ENCODE results near the gene SLC12A5.

The SLC12A5 gene

DNA sequence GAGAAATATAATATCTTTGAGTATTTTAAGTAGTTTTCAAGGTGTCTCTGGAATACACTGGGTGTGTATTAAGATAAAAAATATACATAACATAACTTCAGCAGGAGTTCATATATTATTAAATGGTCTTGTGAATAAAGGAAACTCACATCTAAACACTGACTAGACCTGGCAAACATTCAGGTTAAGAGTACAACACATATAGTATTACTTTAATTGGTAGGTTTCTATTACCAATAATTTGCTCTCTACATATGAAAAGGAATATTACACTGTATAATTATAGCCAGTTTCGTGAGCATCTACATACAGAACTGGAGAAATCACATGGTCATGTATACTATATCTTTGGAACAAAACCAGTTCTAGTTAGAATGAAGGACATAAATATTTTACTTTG lies 52.1 kb downstream of the SLC12A5 start:
- Histone ChIP-seq H4K20me1 (ENCODE audit: insufficient read depth, low read length) (peaks cover 55% of the 10 kb centered on the region), H3K9me2 (replicated peaks; ENCODE audit: insufficient read depth, low read length) (no peaks in the 10 kb centered on the region)

DNA sequence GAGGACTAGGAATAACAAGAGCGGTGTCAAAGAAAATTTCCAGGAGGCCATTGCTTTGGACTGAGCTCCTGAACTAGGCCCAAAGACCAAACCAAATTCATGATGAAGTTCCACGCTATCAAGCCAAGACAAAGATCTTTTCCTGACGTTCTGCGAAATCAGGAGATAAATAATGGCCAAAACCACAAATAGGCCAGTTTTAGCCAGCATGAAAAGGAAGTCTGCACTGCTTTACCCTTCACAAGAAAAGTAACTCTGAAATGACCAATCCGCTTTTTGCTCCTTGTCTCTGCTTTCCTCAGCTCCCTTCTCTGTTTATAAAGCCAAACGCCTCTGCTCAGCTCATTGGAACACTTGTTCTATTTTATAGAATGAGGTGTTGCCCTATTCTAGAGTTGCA lies 54.1 kb downstream of the SLC12A5 start:
- Histone ChIP-seq H3K4me1 (ENCODE audit: low read length) (peaks cover 17% of the 10 kb centered on the region), H2AFZ (ENCODE audit: low read length) (no peak overlapping the region), H3K27me3 (replicated peaks; ENCODE audit: insufficient read depth, low read length) (no peaks in the 10 kb centered on the region), H3K9me2 (replicated peaks; ENCODE audit: insufficient read depth, low read length) (no peaks in the 10 kb centered on the region), H3K79me2 (ENCODE audit: low read length) (peaks cover 94% of the 10 kb centered on the region), H4K20me1 (ENCODE audit: insufficient read depth, low read length) (peaks cover 71% of the 10 kb centered on the region), H3K9ac (ENCODE audit: low read length) (no peak overlapping the region), H3K4me3 (ENCODE audit: low read length) (no peak overlapping the region), H3K4me2 (ENCODE audit: low read depth, low read length) (no peak overlapping the region), H3K9me3 (replicated peaks; ENCODE audit: insufficient read depth, low read length) (no peaks in the 10 kb centered on the region), H3K27ac (ENCODE audit: low read length) (no peak overlapping the region), H3F3A (ENCODE audit: insufficient read depth, low read length) (no peaks in the 10 kb centered on the region), H3K36me3 (replicated peaks; ENCODE audit: insufficient read depth, low read length) (no peaks in the 10 kb centered on the region; the same call in 1 of the 2 replicates)
- TF ChIP-seq, protein P1, sequence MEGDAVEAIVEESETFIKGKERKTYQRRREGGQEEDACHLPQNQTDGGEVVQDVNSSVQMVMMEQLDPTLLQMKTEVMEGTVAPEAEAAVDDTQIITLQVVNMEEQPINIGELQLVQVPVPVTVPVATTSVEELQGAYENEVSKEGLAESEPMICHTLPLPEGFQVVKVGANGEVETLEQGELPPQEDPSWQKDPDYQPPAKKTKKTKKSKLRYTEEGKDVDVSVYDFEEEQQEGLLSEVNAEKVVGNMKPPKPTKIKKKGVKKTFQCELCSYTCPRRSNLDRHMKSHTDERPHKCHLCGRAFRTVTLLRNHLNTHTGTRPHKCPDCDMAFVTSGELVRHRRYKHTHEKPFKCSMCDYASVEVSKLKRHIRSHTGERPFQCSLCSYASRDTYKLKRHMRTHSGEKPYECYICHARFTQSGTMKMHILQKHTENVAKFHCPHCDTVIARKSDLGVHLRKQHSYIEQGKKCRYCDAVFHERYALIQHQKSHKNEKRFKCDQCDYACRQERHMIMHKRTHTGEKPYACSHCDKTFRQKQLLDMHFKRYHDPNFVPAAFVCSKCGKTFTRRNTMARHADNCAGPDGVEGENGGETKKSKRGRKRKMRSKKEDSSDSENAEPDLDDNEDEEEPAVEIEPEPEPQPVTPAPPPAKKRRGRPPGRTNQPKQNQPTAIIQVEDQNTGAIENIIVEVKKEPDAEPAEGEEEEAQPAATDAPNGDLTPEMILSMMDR (IDR thresholded peaks at IDR 0.05; ENCODE audit: low read length): no peak
- no peak for TF ChIP-seq EZH2 (optimal IDR thresholded peaks at IDR 0.05; ENCODE audit: low read depth, low read length)
- no peak for TF ChIP-seq EZH2phosphoT487 (IDR thresholded peaks at IDR 0.05; ENCODE audit: low read length)
- no peak for DNase-seq

More for the DNA sequence above, 52.1 kb downstream of the SLC12A5 start:
- H3K9ac ChIP-seq (ENCODE audit: low read length): no peak overlapping the region
- no peaks in the 10 kb centered on the region for H3F3A ChIP-seq (ENCODE audit: insufficient read depth, low read length)
- peaks cover 23% of the 10 kb centered on the region for H3K4me1 ChIP-seq (ENCODE audit: low read length)
- no peaks in the 10 kb centered on the region for H3K9me3 ChIP-seq (replicated peaks; ENCODE audit: insufficient read depth, low read length)
- no peak overlapping the region for H3K27ac ChIP-seq (ENCODE audit: low read length)
- H3K79me2 ChIP-seq (ENCODE audit: low read length): peaks cover 80% of the 10 kb centered on the region
- no peaks in the 10 kb centered on the region for H3K27me3 ChIP-seq (replicated peaks; ENCODE audit: insufficient read depth, low read length)
- no peak for TF ChIP-seq EZH2 (optimal IDR thresholded peaks at IDR 0.05; ENCODE audit: low read depth, low read length)
- no peak for TF ChIP-seq EZH2phosphoT487 (IDR thresholded peaks at IDR 0.05; ENCODE audit: low read length)
- no peaks in the 10 kb centered on the region; the same call in 1 of the 2 replicates for H3K36me3 ChIP-seq (replicated peaks; ENCODE audit: insufficient read depth, low read length)
- H3K4me3 ChIP-seq (ENCODE audit: low read length): no peak overlapping the region
- no peak overlapping the region for H3K4me2 ChIP-seq (ENCODE audit: low read depth, low read length)
- DNase-seq: no peak
- no peak overlapping the region for H2AFZ ChIP-seq (ENCODE audit: low read length)

- Histone ChIP-seq H3K4me2 (ENCODE audit: low read depth, low read length) (no peak overlapping the region), H3F3A (ENCODE audit: insufficient read depth, low read length) (no peaks in the 10 kb centered on the region), H3K9me3 (replicated peaks; ENCODE audit: insufficient read depth, low read length) (no peaks in the 10 kb centered on the region), H3K4me1 (ENCODE audit: low read length) (peaks cover 17% of the 10 kb centered on the region), H3K27me3 (replicated peaks; ENCODE audit: insufficient read depth, low read length) (no peaks in the 10 kb centered on the region), H3K9ac (ENCODE audit: low read length) (no peak overlapping the region), H4K20me1 (ENCODE audit: insufficient read depth, low read length) (peaks cover 76% of the 10 kb centered on the region), H2AFZ (ENCODE audit: low read length) (no peak overlapping the region), H3K9me2 (replicated peaks; ENCODE audit: insufficient read depth, low read length) (no peaks in the 10 kb centered on the region), H3K27ac (ENCODE audit: low read length) (no peak overlapping the region), H3K79me2 (ENCODE audit: low read length) (peaks cover 99% of the 10 kb centered on the region), H3K36me3 (replicated peaks; ENCODE audit: insufficient read depth, low read length) (no peaks in the 10 kb centered on the region; the same call in 1 of the 2 replicates), H3K4me3 (ENCODE audit: low read length) (no peak overlapping the region)
- no peak for DNase-seq
- TF ChIP-seq, protein P1 (IDR thresholded peaks at IDR 0.05; ENCODE audit: low read length): no peak
- TF ChIP-seq EZH2 (optimal IDR thresholded peaks at IDR 0.05; ENCODE audit: low read depth, low read length): no peak
- TF ChIP-seq EZH2phosphoT487 (IDR thresholded peaks at IDR 0.05; ENCODE audit: low read length): no peak
These were observed 54.6 kb downstream of the SLC12A5 start for GRCh38 chr20:46083531-46084061.

DNA sequence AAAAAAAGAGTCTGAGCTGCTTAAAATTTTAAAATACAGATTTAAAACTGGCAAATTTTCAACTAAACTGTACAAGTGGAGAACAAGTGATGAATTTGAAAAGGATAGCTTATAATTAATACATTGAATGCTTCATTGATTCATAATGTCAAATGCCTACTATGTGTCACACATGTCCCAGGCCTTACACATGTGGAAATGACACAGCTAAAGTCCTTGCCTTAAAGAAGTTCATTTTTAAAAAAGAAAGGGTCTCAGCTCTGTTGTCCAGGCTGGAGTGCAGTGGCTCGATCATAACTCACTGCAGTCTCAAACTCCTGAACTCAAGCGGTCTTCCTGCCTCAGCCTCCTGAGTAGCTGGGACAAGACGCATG lies 55.8 kb downstream of the SLC12A5 start:
- TF ChIP-seq EZH2phosphoT487 (IDR thresholded peaks at IDR 0.05; ENCODE audit: low read length) (no peak), EZH2 (optimal IDR thresholded peaks at IDR 0.05; ENCODE audit: low read depth, low read length) (no peak)
- TF ChIP-seq, protein P1 (IDR thresholded peaks at IDR 0.05; ENCODE audit: low read length): no peak
- Histone ChIP-seq H3K27ac (ENCODE audit: low read length) (no peak overlapping the region), H3K4me1 (ENCODE audit: low read length) (peaks cover 9% of the 10 kb centered on the region), H3K9me2 (replicated peaks; ENCODE audit: insufficient read depth, low read length) (no peaks in the 10 kb centered on the region), H3K9me3 (replicated peaks; ENCODE audit: insufficient read depth, low read length) (no peaks in the 10 kb centered on the region), H3K9ac (ENCODE audit: low read length) (no peak overlapping the region), H3K4me2 (ENCODE audit: low read depth, low read length) (no peak overlapping the region), H3K4me3 (ENCODE audit: low read length) (no peak overlapping the region), H3K36me3 (replicated peaks; ENCODE audit: insufficient read depth, low read length) (no peaks in the 10 kb centered on the region), H3K79me2 (ENCODE audit: low read length) (peaks cover 96% of the 10 kb centered on the region), H3F3A (ENCODE audit: insufficient read depth, low read length) (no peaks in the 10 kb centered on the region), H3K27me3 (replicated peaks; ENCODE audit: insufficient read depth, low read length) (no peaks in the 10 kb centered on the region), H4K20me1 (ENCODE audit: insufficient read depth, low read length) (peaks cover 79% of the 10 kb centered on the region), H2AFZ (ENCODE audit: low read length) (no peak overlapping the region)
- DNase-seq: no peak
